HG02943 (cell line): ENCODE measurements around the gene DDN.

Source experiments
- ATAC-seq: cut with Tn5 transposase; IDR thresholded peaks from one replicate; pipeline ENCODE4 v1.9.1; 2021; ENCODE audit warnings: mild to moderate bottlenecking, low read depth, moderate library complexity; ENCODE audit not compliant: unreplicated experiment

DDN gene

DNA sequence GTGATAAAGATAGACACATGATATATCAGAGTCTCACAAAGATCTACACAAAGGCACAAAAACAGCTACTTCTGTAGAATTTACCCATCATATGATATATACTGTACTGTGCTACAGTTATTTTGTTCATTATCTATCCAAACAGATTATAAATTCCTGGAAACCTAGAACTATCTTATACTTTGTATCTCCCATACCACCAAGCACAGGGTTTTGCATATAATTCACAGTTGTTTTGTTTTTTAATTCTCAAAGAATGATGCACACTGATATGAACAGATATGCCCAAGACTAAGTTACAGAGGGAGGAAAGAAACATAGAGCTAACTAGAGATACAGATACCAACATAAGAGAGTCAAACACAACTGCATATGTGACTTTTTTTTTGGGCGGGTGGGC, 16.0 kb upstream of the DDN start:
- ATAC-seq, result no peak

GRCh38 chr12:49014547-49014946, 15.4 kb upstream of the DDN start:
- no peak for ATAC-seq

DNA sequence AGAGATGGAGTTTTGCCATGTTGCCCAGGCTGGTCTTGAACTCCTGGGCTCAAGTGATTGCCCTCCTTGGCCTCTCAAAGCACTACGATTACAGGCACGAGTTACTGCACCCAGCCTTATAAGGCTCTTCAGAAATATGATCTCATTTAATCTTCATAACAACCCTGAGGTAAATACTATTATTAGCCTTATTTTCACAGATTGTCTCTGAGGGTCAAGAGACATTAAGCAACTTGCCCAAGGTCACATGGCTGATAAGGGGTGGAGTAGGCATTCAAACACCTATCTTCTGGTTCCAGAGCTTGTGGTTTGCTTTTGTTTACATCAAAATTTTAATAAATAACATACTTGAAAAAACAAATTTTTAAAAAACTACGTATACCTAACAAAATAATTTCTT, 14.3 kb upstream of the DDN start:
- no peak for ATAC-seq

GRCh38 chr12:49012739-49013138, 13.6 kb upstream of the DDN start:
- ATAC-seq, result no peak

GRCh38 chr12:49010092-49010668, 11.0 kb upstream of the DDN start:
- no peak for ATAC-seq

- ATAC-seq, result no peak
Measured at GRCh38 chr12:49008943-49009342, 9.8 kb upstream of the DDN start.

DNA sequence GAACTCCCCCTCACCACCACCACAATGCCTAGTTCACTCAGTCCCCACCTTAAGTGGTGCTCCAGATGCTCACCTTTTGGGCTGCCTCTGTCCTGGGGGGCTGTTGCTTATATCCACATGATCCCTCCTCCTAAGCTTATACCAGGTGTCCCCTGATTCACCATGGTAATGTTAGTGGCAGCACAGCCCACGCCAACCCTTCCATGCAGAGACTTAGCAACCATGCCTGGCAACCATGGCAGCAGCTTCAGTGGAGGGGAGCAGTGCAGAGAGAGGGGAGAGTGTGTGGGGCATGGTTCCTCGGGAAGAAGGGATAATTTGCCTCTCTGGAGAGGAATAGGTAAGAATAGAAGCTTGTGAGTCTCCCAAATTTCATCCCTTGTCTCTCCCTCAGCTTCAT, 1.2 kb upstream of the DDN start:
- ATAC-seq, result no peak

DNA sequence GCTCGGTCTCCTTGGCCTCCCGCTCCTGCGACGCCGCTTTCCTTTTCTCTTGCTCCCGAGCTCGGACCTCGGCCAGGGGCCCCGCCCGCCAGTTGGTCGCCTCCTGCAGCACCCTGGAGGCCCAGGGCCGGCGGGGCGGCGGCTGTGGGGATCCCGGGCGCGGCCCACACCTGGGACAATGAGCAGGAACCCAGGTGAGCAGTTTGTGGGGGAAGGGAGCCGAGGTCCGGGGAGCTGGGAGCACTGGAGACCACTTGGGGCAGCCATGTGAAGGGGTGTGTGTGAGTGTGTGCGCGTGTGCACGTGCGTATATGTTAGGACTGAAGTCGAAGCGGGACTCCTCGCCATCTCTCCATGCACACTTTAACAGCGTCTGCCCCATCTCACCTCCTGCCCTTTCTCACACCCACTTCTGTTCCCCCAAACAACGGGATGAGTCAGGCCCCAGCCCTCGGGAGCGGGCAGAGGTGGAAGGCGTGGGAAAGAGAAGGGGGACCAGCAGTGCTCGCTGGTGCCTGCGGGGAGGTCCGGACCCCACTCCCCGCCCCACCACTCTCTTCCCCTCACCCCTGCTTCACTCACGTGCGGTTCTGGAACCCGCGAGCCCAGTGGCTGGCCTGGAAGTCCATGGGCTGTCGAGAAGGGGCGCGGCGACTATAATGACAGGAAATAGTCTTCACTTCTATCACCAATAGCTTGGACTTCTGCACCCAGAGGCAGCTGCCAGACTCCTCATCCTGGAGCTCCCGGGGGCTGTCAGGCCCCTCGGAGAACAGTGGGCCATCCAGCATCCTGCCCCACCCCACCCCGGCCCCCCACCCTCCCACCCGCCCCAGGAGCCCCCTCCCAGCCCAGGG, 450 bp downstream of the DDN start:
- ATAC-seq, result no peak

DNA sequence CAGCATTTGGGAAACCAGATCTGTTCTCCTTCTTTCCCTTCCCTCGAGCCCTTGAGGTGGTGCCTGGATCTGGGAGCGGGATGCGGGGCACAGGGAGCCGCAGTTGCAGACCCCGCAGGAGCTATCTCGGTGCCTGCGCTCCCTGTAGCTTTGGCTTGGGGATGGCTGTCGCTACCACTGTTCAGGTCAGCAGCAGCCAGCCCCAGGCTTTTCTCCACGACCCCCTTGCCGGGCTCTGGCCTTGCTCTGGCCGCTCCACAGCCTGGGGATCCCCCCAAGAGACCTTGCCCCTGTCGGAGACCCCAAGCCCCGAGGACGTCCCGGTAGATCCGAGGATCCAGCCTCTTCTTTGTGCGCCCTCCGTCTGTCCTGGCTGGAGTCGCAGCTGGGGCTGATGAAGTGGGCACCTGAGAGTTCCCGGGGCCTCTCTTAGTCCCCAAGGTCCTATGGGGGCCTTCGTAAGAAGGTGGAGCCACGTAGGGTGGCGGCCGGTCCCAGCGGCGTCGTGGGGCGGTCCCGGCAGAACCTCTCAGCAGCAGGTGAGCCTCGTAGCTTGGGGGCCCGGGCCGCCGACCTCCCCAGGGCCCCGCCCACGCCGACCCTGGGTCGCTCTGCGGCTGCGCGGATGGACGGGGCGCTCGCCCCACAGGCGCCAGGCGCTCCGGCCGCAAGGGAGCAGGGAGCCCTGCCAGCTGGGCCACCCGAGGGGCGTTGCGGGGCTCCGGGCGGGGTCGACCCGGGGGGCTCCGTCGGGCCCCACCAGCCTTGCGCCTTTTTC, 1.3 kb downstream of the DDN start:
- ATAC-seq, result no peak

DNA sequence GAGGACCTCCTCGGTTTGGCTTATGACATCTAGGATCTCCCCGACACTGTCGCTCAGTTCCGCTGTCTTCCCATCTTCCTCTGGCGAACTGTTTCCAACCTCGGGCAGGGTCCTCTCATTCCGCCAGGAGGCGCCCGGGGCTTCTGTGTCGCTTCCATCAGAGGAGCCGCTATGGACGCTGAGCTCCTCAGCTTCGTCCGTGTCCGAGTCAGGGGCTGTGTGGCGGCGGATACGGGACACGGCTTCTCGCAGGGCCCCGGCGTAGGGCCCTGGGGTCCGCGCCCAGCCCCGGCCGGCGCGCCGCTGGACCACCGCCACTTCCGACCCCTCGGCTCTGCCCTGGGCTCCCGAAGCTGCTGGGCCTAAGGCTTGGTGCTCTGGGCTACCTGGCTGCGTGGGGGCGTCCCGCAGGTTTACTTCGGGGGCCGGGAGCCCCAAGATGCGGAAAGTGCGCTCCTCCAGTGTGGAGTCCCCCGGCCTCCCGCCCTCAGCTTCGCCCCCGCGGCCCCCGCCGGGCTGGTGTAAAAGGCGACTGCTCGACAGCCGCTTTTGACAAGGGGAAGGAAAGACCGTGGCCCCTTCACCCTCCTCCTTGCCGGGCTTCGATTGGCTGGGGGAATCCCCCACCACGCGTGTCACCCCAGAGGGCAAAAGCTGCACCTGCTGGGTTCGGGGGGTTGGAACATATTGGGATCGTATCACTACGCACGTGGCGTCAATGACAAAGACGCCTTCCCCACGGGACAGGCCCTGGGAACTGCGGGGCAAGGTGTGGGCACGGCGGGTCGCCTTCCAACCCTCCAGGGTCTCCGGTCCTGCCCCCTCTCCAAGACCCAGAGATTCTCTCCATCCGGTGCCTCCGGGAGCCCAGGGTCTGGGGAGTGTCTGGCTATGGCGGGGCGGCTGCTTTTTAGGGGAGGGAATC, 2.1 kb downstream of the DDN start:
- ATAC-seq, result no peak

- ATAC-seq, result no peak
Measured at GRCh38 chr12:48995086-48995879, 3.9 kb downstream of the DDN start.

GRCh38 chr12:48994224-48995085, 4.7 kb downstream of the DDN start:
- no peak for ATAC-seq

DNA sequence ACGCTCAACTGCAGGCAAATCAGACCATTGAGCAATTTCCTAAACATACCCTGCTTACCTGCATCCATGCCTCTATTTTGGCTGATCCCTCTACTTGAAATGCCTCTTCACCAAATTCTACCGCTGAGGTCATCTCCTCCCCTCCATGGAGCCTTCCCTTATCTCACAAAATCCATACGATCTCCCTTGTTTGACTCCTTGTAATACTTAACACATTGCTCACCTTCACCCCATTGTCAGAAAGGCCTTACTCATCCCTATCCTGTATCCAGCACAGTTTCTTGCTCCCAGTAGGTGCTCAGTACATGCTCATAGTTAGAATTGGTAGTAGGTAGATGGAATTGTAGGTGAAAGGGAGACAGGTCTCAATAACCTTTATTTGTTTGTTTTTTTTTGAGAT, 5.4 kb downstream of the DDN start:
- no peak for ATAC-seq

DNA sequence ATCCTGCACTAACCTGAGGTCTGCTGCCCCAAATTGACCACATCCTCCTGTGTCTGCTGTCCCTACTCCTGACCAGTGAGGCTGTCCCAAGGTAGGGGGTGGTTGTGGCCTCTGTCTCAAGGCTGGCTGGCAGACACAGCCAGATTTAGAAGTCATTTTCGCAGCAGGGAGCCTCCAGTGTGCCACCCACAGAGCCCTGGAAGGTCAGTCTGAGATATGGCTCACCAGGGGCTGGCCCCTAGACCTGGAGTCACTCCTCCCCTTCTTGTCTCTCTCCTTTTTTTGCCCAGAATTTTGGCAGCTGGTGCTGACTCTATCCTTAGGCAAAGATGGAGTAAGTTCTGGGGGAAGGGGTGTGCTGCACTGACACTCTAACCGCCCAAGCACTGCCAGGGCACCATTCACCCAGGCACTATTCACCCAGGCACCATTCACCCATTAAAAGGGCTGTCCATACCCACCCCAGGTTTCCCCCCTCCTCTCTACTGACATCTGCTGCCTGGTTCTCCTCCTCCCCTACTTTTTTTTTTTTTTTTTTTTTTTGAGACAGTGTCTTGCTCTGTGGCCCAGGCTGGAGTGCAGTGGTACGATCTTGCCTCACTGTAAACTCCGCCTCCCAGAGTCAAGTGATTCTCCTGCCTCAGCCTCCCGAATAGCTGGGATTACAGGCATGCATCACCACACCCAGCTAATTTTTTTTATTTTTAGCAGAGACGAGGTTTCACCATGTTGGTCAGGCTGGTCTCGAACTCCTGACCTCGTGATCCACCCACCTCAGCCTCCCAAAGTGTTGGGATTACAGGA, 7.7 kb downstream of the DDN start:
- no peak for ATAC-seq

- ATAC-seq, result no peak
Measured at GRCh38 chr12:48990552-48990951, 8.6 kb downstream of the DDN start.

GRCh38 chr12:48988030-48988649, 11.0 kb downstream of the DDN start:
- ATAC-seq, result no peak

DNA sequence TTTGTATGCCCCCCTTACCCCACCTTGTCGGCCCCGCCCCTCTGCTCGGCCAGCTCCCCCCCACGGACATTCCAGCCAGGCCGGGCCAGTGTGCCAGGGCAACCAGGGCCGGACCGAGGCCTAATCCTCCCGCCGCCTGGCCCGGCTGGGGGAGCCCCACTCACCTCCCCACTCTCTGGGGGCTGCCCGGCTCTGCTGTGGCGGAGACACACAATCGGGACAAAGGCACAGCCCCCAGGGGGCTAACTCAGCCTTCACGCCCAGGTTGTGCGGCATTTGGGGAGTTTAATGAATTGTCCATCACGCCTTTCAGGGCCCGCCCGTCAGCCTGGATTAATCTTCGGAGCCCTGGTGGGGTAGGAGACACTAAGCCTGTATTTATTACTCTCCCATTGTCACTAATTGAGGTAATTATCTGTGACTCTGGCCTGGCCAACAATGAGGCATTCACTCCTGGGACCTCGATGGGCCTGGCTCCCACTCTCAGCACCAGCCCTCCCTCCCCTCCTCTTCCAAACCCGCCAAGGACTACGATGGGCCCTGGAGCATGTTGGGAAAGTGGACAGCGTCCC, 12.4 kb downstream of the DDN start:
- ATAC-seq, result no peak
